Measurements from ENCODE around the gene PTGDR. TPM values are rescaled to one million over a fixed set of nuclear protein-coding genes. Genes with fewer than 3 reads are reported as not detected.
A peak's percentile ranks its signal among the peaks of the same experiment; 100 is the strongest.

Gene PTGDR
- total and polyA plus RNA-seq, 2 donors, result 0.38 to 0.73 TPM

DNA sequence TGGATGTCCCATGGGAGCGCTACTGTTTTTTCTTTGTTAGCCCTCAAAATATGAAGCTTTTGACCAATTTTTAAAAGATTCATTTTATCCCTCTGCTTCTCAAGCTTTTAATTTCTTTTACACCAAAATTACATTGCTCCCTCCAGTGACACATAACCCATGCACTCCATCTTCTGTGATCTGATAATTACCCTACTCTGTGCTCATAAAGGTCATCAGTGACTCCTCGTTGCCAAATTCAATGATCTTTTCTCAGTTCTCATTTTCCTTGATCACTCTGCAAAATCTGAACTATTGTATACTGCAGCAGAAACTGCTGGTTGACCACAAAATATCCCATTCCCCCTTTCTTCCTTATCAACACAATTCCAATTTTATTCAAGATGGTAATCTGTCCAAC, 8.7 kb upstream of the PTGDR start:
- WGBS, result 89% methylated on average over 2 of the region's 2 CpGs
- H3K9me3 ChIP-seq (ENCODE audit: control insufficient read depth in 2 of 2, insufficient read depth in 1 of 2, low read length in 1 of 2), result no peaks in the 10 kb centered on the region
- no peak overlapping the region for H3K27ac ChIP-seq (ENCODE audit: low read depth in 1 of 2, low read length in 1 of 2)
- H3K4me3 ChIP-seq (ENCODE audit: low read length in 2 of 2), result no peak overlapping the region
- no peak for DNase-seq (ENCODE audit: low read depth in 6 of 9, low spot score in 9 of 9)
- H3K4me1 ChIP-seq (ENCODE audit: control insufficient read depth in 2 of 2, insufficient read depth in 2 of 2, low read length in 2 of 2), result peaks cover 0 to 6% of the 10 kb centered on the region in 2 donors
- no peaks in the 10 kb centered on the region for H3K36me3 ChIP-seq (ENCODE audit: control insufficient read depth in 2 of 2, insufficient read depth in 2 of 2, low read length in 1 of 2)
- no peaks in the 10 kb centered on the region for H3K27me3 ChIP-seq (ENCODE audit: control insufficient read depth in 2 of 2, insufficient read depth in 1 of 2, low read length in 1 of 2)

DNA sequence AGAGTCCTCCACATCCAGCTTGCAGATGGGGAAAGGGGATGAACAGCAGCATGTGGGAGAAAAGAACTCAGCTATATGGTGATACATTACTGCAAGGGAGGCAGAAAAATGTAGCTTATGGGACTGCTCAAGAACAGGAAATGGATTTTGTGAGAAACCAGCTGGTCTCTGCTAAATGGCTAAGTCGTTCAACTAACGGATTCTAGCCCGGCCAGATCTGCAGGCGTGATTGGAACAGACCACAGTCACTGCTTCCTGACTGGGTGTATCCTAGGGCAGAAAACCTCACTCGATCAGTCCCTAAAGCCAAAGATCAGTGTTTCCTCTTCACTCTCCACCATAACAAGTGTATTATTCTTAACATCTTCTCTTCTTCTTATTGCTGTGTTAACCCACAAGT, 8.1 kb upstream of the PTGDR start:
- H3K36me3 ChIP-seq (ENCODE audit: control insufficient read depth in 2 of 2, insufficient read depth in 2 of 2, low read length in 1 of 2), result no peaks in the 10 kb centered on the region
- H3K27ac ChIP-seq (ENCODE audit: low read depth in 1 of 2, low read length in 1 of 2), result no peak overlapping the region
- H3K4me3 ChIP-seq (ENCODE audit: low read length in 2 of 2), result no peak overlapping the region
- no peaks in the 10 kb centered on the region for H3K27me3 ChIP-seq (ENCODE audit: control insufficient read depth in 2 of 2, insufficient read depth in 1 of 2, low read length in 1 of 2)
- 6% methylated on average over 5 of the region's 5 CpGs for WGBS
- peaks cover 0 to 6% of the 10 kb centered on the region in 2 donors for H3K4me1 ChIP-seq (ENCODE audit: control insufficient read depth in 2 of 2, insufficient read depth in 2 of 2, low read length in 2 of 2)
- no peaks in the 10 kb centered on the region for H3K9me3 ChIP-seq (ENCODE audit: control insufficient read depth in 2 of 2, insufficient read depth in 1 of 2, low read length in 1 of 2)
- peak in 1 of 9 donors; percentile 28 for DNase-seq (ENCODE audit: low read depth in 6 of 9, low spot score in 9 of 9)

DNA sequence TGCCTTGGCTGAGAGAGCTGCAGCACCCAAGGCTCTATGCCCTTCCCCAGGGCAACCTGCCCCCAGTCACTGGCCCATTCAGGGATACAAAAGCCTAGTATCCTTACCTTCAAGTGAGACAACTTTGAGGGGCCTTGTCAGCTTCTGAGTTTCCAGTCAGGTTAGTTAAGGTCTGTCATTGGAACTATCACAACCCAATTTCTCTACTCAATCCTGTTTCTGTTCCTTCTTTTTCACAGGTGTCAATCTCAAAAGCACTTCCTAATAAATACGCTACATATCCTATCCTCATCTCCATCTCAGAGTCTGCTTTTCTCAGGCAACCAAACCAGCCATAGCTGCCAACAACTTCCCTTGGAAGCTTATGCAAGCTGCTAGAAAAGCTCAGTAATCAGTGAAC, 4.9 kb upstream of the PTGDR start:
- Histone ChIP-seq H3K27me3 (ENCODE audit: control insufficient read depth in 2 of 2, insufficient read depth in 1 of 2, low read length in 1 of 2) (peaks cover 7 to 10% of the 10 kb centered on the region in 2 donors), H3K27ac (ENCODE audit: low read depth in 1 of 2, low read length in 1 of 2) (no peak overlapping the region), H3K9me3 (ENCODE audit: control insufficient read depth in 2 of 2, insufficient read depth in 1 of 2, low read length in 1 of 2) (no peaks in the 10 kb centered on the region), H3K4me1 (ENCODE audit: control insufficient read depth in 2 of 2, insufficient read depth in 2 of 2, low read length in 2 of 2) (peaks cover under 1 to 19% of the 10 kb centered on the region in 2 donors), H3K4me3 (ENCODE audit: low read length in 2 of 2) (no peak overlapping the region), H3K36me3 (ENCODE audit: control insufficient read depth in 2 of 2, insufficient read depth in 2 of 2, low read length in 1 of 2) (no peaks in the 10 kb centered on the region)
- DNase-seq (ENCODE audit: low read depth in 6 of 9, low spot score in 9 of 9), result no peak
- WGBS, result 92% methylated on average over 1 of the region's 1 CpG

DNA sequence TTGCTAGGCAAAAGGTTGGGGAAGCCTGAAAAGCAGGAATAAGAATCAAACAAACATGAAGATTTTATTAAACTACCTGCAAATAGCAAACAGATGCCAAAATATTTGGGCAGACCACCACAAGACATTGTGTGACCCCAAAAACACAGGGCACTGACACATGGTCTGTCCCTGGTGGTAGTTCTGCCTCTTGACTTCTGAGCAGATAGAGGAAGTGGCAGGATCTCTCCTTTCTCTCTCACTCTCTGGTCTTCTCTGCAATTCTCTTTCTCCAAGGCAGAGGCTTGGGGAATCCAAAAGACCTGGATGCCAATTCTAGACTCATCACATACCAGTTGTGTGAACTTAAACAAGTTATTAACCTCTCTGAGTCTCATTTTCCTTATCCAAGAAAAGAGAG, 4.3 kb upstream of the PTGDR start:
- Histone ChIP-seq H3K4me3 (ENCODE audit: low read length in 2 of 2) (no peak overlapping the region), H3K27ac (ENCODE audit: low read depth in 1 of 2, low read length in 1 of 2) (no peak overlapping the region), H3K36me3 (ENCODE audit: control insufficient read depth in 2 of 2, insufficient read depth in 2 of 2, low read length in 1 of 2) (no peaks in the 10 kb centered on the region), H3K4me1 (ENCODE audit: control insufficient read depth in 2 of 2, insufficient read depth in 2 of 2, low read length in 2 of 2) (peaks cover 6 to 21% of the 10 kb centered on the region in 2 donors), H3K27me3 (ENCODE audit: control insufficient read depth in 2 of 2, insufficient read depth in 1 of 2, low read length in 1 of 2) (peaks cover 12 to 16% of the 10 kb centered on the region in 2 donors), H3K9me3 (ENCODE audit: control insufficient read depth in 2 of 2, insufficient read depth in 1 of 2, low read length in 1 of 2) (no peaks in the 10 kb centered on the region)
- no peak for DNase-seq (ENCODE audit: low read depth in 6 of 9, low spot score in 9 of 9)

DNA sequence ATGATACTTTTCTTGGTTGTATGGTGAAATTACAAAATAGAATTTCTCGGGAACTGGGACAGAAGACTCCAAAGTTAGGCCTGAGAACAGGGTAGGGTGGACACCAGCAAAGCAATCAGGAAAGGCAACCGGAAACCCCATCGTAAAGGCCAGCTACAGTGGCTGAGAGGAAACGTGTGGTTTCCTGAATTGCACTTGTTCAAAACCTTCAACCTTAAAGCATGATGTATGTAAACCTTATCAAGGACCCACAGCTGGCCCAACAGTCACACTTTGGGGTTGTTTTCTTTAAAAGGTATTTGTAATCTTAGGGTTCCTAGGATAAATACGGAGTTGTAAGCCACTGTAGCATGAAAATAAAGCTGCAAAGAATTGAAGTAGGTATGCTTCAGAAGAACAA, 2.2 kb upstream of the PTGDR start:
- 10% methylated on average over 5 of the region's 5 CpGs for WGBS
- Histone ChIP-seq H3K27ac (ENCODE audit: low read depth in 1 of 2, low read length in 1 of 2) (no peak overlapping the region), H3K36me3 (ENCODE audit: control insufficient read depth in 2 of 2, insufficient read depth in 2 of 2, low read length in 1 of 2) (no peaks in the 10 kb centered on the region), H3K27me3 (ENCODE audit: control insufficient read depth in 2 of 2, insufficient read depth in 1 of 2, low read length in 1 of 2) (peaks cover 28 to 37% of the 10 kb centered on the region in 2 donors), H3K4me1 (ENCODE audit: control insufficient read depth in 2 of 2, insufficient read depth in 2 of 2, low read length in 2 of 2) (peaks cover 10 to 29% of the 10 kb centered on the region in 2 donors), H3K9me3 (ENCODE audit: control insufficient read depth in 2 of 2, insufficient read depth in 1 of 2, low read length in 1 of 2) (no peaks in the 10 kb centered on the region), H3K4me3 (ENCODE audit: low read length in 2 of 2) (no peak overlapping the region)
- DNase-seq (ENCODE audit: low read depth in 6 of 9, low spot score in 9 of 9), result no peak

DNA sequence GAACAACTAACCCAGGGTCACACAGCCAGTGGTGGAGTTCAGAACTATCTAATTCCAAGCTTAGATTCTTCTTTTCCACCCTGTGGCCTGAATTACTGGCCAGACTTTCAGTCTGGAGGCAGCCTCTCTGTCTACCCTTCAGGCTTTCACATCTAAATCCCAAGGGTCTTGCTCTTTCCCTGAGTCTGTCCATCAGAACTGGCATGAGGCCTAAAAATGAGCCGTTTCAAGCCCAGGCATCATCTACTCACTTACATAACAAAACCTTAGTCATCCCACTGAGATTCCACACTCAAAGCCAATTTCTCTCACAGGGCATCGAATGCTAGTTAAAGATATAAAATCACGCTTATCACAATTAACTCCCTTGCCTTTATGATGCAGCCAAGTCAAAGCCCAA, 1.3 kb upstream of the PTGDR start:
- H3K9me3 ChIP-seq (ENCODE audit: control insufficient read depth in 2 of 2, insufficient read depth in 1 of 2, low read length in 1 of 2), result no peaks in the 10 kb centered on the region
- H3K27me3 ChIP-seq (ENCODE audit: control insufficient read depth in 2 of 2, insufficient read depth in 1 of 2, low read length in 1 of 2), result peaks cover 28 to 38% of the 10 kb centered on the region in 2 donors
- H3K4me1 ChIP-seq (ENCODE audit: control insufficient read depth in 2 of 2, insufficient read depth in 2 of 2, low read length in 2 of 2), result peaks cover 10 to 29% of the 10 kb centered on the region in 2 donors
- DNase-seq (ENCODE audit: low read depth in 6 of 9, low spot score in 9 of 9), result no peak
- H3K4me3 ChIP-seq (ENCODE audit: low read length in 2 of 2), result no peak overlapping the region
- 86% methylated on average over 3 of the region's 3 CpGs for WGBS
- no peaks in the 10 kb centered on the region for H3K36me3 ChIP-seq (ENCODE audit: control insufficient read depth in 2 of 2, insufficient read depth in 2 of 2, low read length in 1 of 2)
- H3K27ac ChIP-seq (ENCODE audit: low read depth in 1 of 2, low read length in 1 of 2), result no peak overlapping the region

DNA sequence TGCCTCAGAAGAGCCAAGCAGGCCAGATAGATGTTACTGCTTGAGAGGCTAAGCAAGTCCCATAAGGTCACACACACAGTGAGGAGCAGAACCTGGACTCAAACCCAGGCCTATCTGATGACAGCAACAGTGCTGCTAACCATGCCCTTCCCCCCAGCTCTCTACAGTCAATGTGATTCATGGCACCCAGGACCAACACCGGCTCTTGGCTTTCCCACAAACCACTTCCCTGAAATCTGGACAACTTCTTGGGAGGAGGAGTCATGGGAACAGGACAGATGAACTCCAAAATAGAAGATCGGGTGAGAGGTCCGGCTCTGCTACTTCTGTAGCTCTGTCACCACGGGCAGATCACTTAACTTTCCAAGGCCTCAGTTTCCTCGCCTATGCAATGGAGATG, 716 bp upstream of the PTGDR start:
- Histone ChIP-seq H3K9me3 (ENCODE audit: control insufficient read depth in 2 of 2, insufficient read depth in 1 of 2, low read length in 1 of 2) (no peaks in the 10 kb centered on the region), H3K4me1 (ENCODE audit: control insufficient read depth in 2 of 2, insufficient read depth in 2 of 2, low read length in 2 of 2) (peaks cover 10 to 29% of the 10 kb centered on the region in 2 donors), H3K27me3 (ENCODE audit: control insufficient read depth in 2 of 2, insufficient read depth in 1 of 2, low read length in 1 of 2) (peaks cover 28 to 38% of the 10 kb centered on the region in 2 donors), H3K27ac (ENCODE audit: low read depth in 1 of 2, low read length in 1 of 2) (no peak overlapping the region), H3K4me3 (ENCODE audit: low read length in 2 of 2) (no peak overlapping the region), H3K36me3 (ENCODE audit: control insufficient read depth in 2 of 2, insufficient read depth in 2 of 2, low read length in 1 of 2) (no peaks in the 10 kb centered on the region)
- no peak for DNase-seq (ENCODE audit: low read depth in 6 of 9, low spot score in 9 of 9)
- WGBS, result 72% methylated on average over 5 of the region's 5 CpGs

DNA sequence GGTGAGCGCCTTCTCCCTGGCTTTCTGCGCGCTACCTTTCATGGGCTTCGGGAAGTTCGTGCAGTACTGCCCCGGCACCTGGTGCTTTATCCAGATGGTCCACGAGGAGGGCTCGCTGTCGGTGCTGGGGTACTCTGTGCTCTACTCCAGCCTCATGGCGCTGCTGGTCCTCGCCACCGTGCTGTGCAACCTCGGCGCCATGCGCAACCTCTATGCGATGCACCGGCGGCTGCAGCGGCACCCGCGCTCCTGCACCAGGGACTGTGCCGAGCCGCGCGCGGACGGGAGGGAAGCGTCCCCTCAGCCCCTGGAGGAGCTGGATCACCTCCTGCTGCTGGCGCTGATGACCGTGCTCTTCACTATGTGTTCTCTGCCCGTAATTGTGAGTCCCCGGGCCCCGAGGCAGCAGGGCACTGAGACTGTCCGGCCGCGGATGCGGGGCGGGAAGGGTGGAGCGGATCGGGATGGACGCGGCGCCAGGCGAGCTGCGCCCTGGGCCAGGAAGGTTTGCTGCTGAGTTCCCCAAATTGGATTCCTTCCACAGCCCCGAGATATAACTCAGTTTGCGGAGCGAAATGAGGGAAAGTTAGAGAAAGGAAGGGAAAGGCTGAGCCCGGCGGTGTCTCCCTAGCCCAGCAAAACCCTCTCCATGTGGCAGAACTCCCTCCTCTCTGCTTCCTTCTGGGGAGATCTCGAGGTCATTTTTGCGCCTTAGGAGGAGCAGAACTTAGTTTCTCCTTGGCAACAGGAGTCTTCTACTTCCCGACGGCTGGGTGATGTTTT, 972 bp downstream of the PTGDR start:
- WGBS, result 2% methylated on average over 54 of the region's 54 CpGs
- no peaks in the 10 kb centered on the region for H3K9me3 ChIP-seq (ENCODE audit: control insufficient read depth in 2 of 2, insufficient read depth in 1 of 2, low read length in 1 of 2)
- no peaks in the 10 kb centered on the region for H3K36me3 ChIP-seq (ENCODE audit: control insufficient read depth in 2 of 2, insufficient read depth in 2 of 2, low read length in 1 of 2)
- DNase-seq (ENCODE audit: low read depth in 6 of 9, low spot score in 9 of 9), result no peak
- H3K27ac ChIP-seq (ENCODE audit: low read depth in 1 of 2, low read length in 1 of 2), result no peak overlapping the region
- H3K4me3 ChIP-seq (ENCODE audit: low read length in 2 of 2), result peak overlapping the region; percentile 29 to 44
- peaks cover 28 to 38% of the 10 kb centered on the region in 2 donors for H3K27me3 ChIP-seq (ENCODE audit: control insufficient read depth in 2 of 2, insufficient read depth in 1 of 2, low read length in 1 of 2)
- peaks cover 10 to 25% of the 10 kb centered on the region in 2 donors for H3K4me1 ChIP-seq (ENCODE audit: control insufficient read depth in 2 of 2, insufficient read depth in 2 of 2, low read length in 2 of 2)

DNA sequence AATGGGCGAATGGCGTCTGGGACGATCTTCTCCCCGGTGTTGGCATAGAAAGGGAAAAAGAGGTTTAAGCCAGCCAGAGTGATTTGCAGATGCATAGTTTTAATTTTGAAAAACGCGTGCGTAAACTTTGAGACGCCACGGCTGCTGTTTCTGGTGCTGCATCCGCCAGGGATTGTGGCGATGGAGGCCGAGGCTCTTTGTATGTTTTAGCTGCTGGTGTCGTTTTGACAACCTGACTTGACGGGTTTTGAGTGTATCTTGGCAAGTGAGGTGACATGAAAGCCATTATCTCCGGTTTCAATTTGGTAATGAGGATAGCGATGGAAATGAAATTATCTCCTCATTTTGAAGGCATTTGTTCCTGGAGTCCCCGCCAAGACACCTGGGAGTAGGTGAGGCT, 1.6 kb downstream of the PTGDR start:
- 43% methylated on average over 17 of the region's 17 CpGs for WGBS
- Histone ChIP-seq H3K4me3 (ENCODE audit: low read length in 2 of 2) (peak overlapping the region; percentile 29 to 44), H3K36me3 (ENCODE audit: control insufficient read depth in 2 of 2, insufficient read depth in 2 of 2, low read length in 1 of 2) (no peaks in the 10 kb centered on the region), H3K4me1 (ENCODE audit: control insufficient read depth in 2 of 2, insufficient read depth in 2 of 2, low read length in 2 of 2) (peaks cover 10 to 23% of the 10 kb centered on the region in 2 donors), H3K27ac (ENCODE audit: low read depth in 1 of 2, low read length in 1 of 2) (peak overlapping the region in 1 of 2 donors; percentile 34), H3K27me3 (ENCODE audit: control insufficient read depth in 2 of 2, insufficient read depth in 1 of 2, low read length in 1 of 2) (peaks cover 28 to 38% of the 10 kb centered on the region in 2 donors), H3K9me3 (ENCODE audit: control insufficient read depth in 2 of 2, insufficient read depth in 1 of 2, low read length in 1 of 2) (no peaks in the 10 kb centered on the region)
- DNase-seq (ENCODE audit: low read depth in 6 of 9, low spot score in 9 of 9), result no peak

All from thymus (tissue), 11 donors.